K562 (cell line): ENCODE data around the gene NEDD4L. TPM values are rescaled to one million over a fixed set of nuclear protein-coding genes. Genes with fewer than 3 reads are reported as not detected.

ENCODE experiments used
- ATAC-seq: fragments of 200-7000 bp; cut with Tn5 transposase; 3 replicates; pipeline ENCODE4 v1.9.1; 2020; ENCODE audit warnings: moderate library complexity
- BruUV-seq: library from RNA; stranded (reverse); fragments of 400-500 nt; replicated peaks from 2 replicates; lab custom pipeline; 2021; lab: Mats Ljungman, UMichigan
- CTCF ChIA-PET: fragments of 300-600 bp; formaldehyde crosslinking; extraction: SDS; loops from one replicate; lab custom pipeline; 2021; ENCODE audit warnings: low intra/inter-chr PET ratio; lab: Yijun Ruan, JAX
- POLR2A ChIA-PET: fragments of 300-600, 350-650 bp; sonication (Branson Sonifier 250); formaldehyde crosslinking; extraction: SDS; loops from one replicate; lab custom pipeline; 2021; ENCODE audit warnings: antibody characterized with exemption, inconsistent platforms; lab: Yijun Ruan, JAX
- DNase-seq, 4 experiments: peaks; one replicate each; pipeline versions ENCODE4 v3.0.0 to v3.0.0-alpha.2; 2011 to 2018; ENCODE audit warnings: low spot score in 3 of 4, mixed read lengths in 3 of 4; ENCODE audit errors: extremely low read depth in 1 of 4
- FAIRE-seq: peaks from 2 replicates; lab custom pipeline; 2011; peaks lifted over from hg19 to GRCh38; lab: Jason Lieb, UNC
- H2AFZ ChIP-seq: 2 replicates; pipeline ENCODE4 v1.6.0; 2011; ENCODE audit warnings: low read depth, low read length, control low read depth, inconsistent platforms
- H3K27ac ChIP-seq: fragments of 200-600 bp; 3 replicates; pipeline ENCODE4 v1.8.0; 2011; ENCODE audit warnings: low read depth, mild to moderate bottlenecking, control low read depth, inconsistent platforms, low read length, moderate library complexity, mixed read lengths; ENCODE audit errors: extremely low read depth
- H3K27me3 ChIP-seq, 2 experiments: fragments of 300-600 bp in 1 of 2; 2 replicates in 1 of 2; 3 replicates in 1 of 2; pipeline versions ENCODE4 v1.6.0 to v1.8.0; 2011; ENCODE audit warnings: inconsistent platforms in 2 of 2, low read length in 2 of 2, mild to moderate bottlenecking in 1 of 2, mixed read lengths in 1 of 2, moderate library complexity in 1 of 2; ENCODE audit not compliant: control insufficient read depth in 2 of 2, insufficient read depth in 2 of 2
- H3K36me3 ChIP-seq: fragments of 300-600 bp; 3 replicates; pipeline ENCODE4 v1.8.0; 2011; ENCODE audit warnings: mild to moderate bottlenecking, low read length, inconsistent platforms; ENCODE audit not compliant: control insufficient read depth, insufficient read depth
- H3K4me1 ChIP-seq, 2 experiments: fragments of 200-600 bp in 1 of 2; replicated peaks in 1 of 2; 2 replicates in 1 of 2; 3 replicates in 1 of 2; pipeline versions ENCODE4 v1.5.1 to v1.8.0; 2011; ENCODE audit warnings: inconsistent platforms in 2 of 2, low read length in 2 of 2, mild to moderate bottlenecking in 1 of 2, mixed read lengths in 1 of 2, moderate library complexity in 1 of 2; ENCODE audit not compliant: control insufficient read depth in 2 of 2, insufficient read depth in 2 of 2
- H3K4me2 ChIP-seq: 2 replicates; pipeline ENCODE4 v1.6.1; 2011; ENCODE audit warnings: low read length, control low read depth, inconsistent platforms, mixed read lengths; ENCODE audit not compliant: insufficient read depth
- H3K4me3 ChIP-seq: fragments of 200-600 bp; sonication (generic), shearing (Covaris generic); 2 replicates; pipeline ENCODE4 v1.5.1; 2016; ENCODE audit warnings: control low read depth, inconsistent platforms
- H3K79me2 ChIP-seq: fragments of 200-600 bp; 3 replicates; pipeline ENCODE4 v1.8.0; 2011; ENCODE audit warnings: low read length, inconsistent platforms; ENCODE audit not compliant: control insufficient read depth, insufficient read depth
- H3K9ac ChIP-seq, 2 experiments: 2 replicates each; pipeline versions ENCODE4 v1.6.0 to v1.6.1; 2011; ENCODE audit warnings: low read depth in 2 of 2, low read length in 2 of 2, control low read depth in 1 of 2, inconsistent platforms in 1 of 2, mild to moderate bottlenecking in 1 of 2, mixed read lengths in 1 of 2; ENCODE audit not compliant: insufficient read depth in 1 of 2
- H3K9me1 ChIP-seq: one replicate; pipeline ENCODE4 v1.6.0; 2011; ENCODE audit warnings: inconsistent platforms, mild to moderate bottlenecking, low read length, moderate library complexity; ENCODE audit not compliant: control insufficient read depth, insufficient read depth
- H3K9me3 ChIP-seq: replicated peaks from 2 replicates; pipeline ENCODE4 v1.5.1; 2011; ENCODE audit warnings: low read depth, low read length, inconsistent platforms; ENCODE audit not compliant: control insufficient read depth, insufficient read depth
- H4K20me1 ChIP-seq: replicated peaks from 2 replicates; pipeline ENCODE4 v1.6.1; 2011; ENCODE audit warnings: low read length, inconsistent platforms, mixed read lengths; ENCODE audit not compliant: control insufficient read depth, insufficient read depth
- CSDE1 ChIP-seq, 2 experiments: fragments of 450-650 bp; IDR thresholded peaks; 2 replicates each; pipeline ENCODE4 v1.6.1; 2016; ENCODE audit warnings: mild to moderate bottlenecking in 1 of 2
- CXXC5 ChIP-seq: fragments of 250-450 bp; sonication (Bioruptor Pico); IDR thresholded peaks from 2 replicates; pipeline ENCODE4 v1.8.0; 2022; ENCODE audit warnings: inconsistent platforms, mild to moderate bottlenecking, moderate library complexity
- FOXA1 ChIP-seq: fragments of 450-650 bp; IDR thresholded peaks from 2 replicates; pipeline ENCODE4 v1.6.1; 2016; ENCODE audit warnings: mild to moderate bottlenecking, borderline replicate concordance
- GATA2 ChIP-seq: sonication (generic); formaldehyde crosslinking; IDR thresholded peaks from 2 replicates; pipeline ENCODE4 v1.4.0; 2020; ENCODE audit warnings: mild to moderate bottlenecking, missing genetic modification reagents
- SREBF1 ChIP-seq: fragments of 150-350 bp; IDR thresholded peaks from 2 replicates; pipeline ENCODE4 v1.6.1; 2014; ENCODE audit warnings: antibody characterized with exemption, low read depth, low read length, borderline replicate concordance
- SRF ChIP-seq, 2 experiments: fragments of 250-450, 450-650 bp in 1 of 2; sonication (Bioruptor Pico) in 1 of 2; sonication (generic) in 1 of 2; formaldehyde crosslinking; IDR thresholded peaks; 2 replicates each; pipeline versions ENCODE4 v1.5.0 to v1.5.1; 2020 to 2022; ENCODE audit warnings: mild to moderate bottlenecking in 1 of 2, missing genetic modification reagents in 1 of 2
- ZBTB17 ChIP-seq: fragments of 450-650 bp; formaldehyde crosslinking; IDR thresholded peaks from 2 replicates; pipeline ENCODE4 v1.4.0; 2020; ENCODE audit warnings: mild to moderate bottlenecking
- ZMIZ1 ChIP-seq, 2 experiments: fragments of 150-350 bp in 1 of 2; IDR thresholded peaks; 2 replicates each; pipeline ENCODE4 v1.6.1; 2012 to 2016; ENCODE audit warnings: low read depth in 2 of 2, low read length in 2 of 2, mild to moderate bottlenecking in 1 of 2, moderate library complexity in 1 of 2
- ZNF280B ChIP-seq: fragments of 250-450 bp; sonication (Bioruptor Pico); IDR thresholded peaks from 2 replicates; pipeline ENCODE4 v1.5.1; 2021; ENCODE audit warnings: mild to moderate bottlenecking
- WGBS: fragments of 100-300 bp; shearing (Covaris generic); methylation state at CpG from one replicate; pipeline ENCODE4 v1.1.6; 2016; ENCODE audit warnings: low coverage, mixed read lengths; ENCODE audit not compliant: insufficient coverage; ENCODE audit errors: missing lambda C conversion rate; 5-methylcytosine and 5-hydroxymethylcytosine counted together
- in situ Hi-C: fragments of 300-500 bp; cut with MboI; formaldehyde crosslinking; loops from 4 replicates; pipeline ENCODE4 v1.15.0; 2018; ENCODE audit warnings: inconsistent platforms, mixed read lengths
- intact Hi-C: fragments of 100-400 bp; cut with micrococcal nuclease; formaldehyde crosslinking; loops from 2 replicates; pipeline ENCODE4 v1.14.2; 2022
- polyA plus RNA-seq, 8 experiments: library from polyadenylated mRNA; depleted of rRNA in 4 of 8; stranded (reverse) in 5 of 8; unstranded in 3 of 8; fragments of >200 nt; fragmentation: Nextera tagmentation in 2 of 8; fragmentation: Illumina TruSeq in 1 of 8; extraction: Ambion mirVana in 2 of 8; extraction: Trizol in 1 of 8; gene quantifications; 2 replicates each; pipeline versions ENCODE4 v1.2.1 to v1.2.3, GENCODE V29; 2011 to 2014; ENCODE audit warnings: inconsistent platforms in 1 of 8, missing spikeins in 1 of 8
- total RNA-seq, 7 experiments: library from RNA; depleted of rRNA in 6 of 7; stranded (reverse); fragments of >200 nt in 6 of 7; fragmentation: Illumina TruSeq in 2 of 7; extraction: Trizol in 2 of 7; gene quantifications; 2 replicates each; pipeline versions ENCODE4 v1.2.1 to v1.2.3, GENCODE V29; 2011 to 2021; ENCODE audit warnings: low replicate concordance in 1 of 7
- TF ChIP-seq, protein P1 (sequence below): fragments of 450-650 bp; formaldehyde crosslinking; IDR thresholded peaks from 2 replicates; pipeline ENCODE4 v1.4.0; 2022; ENCODE audit warnings: missing genetic modification characterization
- TF ChIP-seq, protein P2 (sequence below): sonication (generic); formaldehyde crosslinking; IDR thresholded peaks from 2 replicates; pipeline ENCODE4 v1.8.0; 2022; ENCODE audit warnings: missing genetic modification reagents, mild to moderate bottlenecking, moderate library complexity, borderline replicate concordance

Gene NEDD4L
- total and polyA plus RNA-seq, 9 of the 15 experiments (the other 6 are each of a cell fraction or from before 2014, with no cell fraction given): 8.1 to 33.4 (median 19.9) TPM

DNA sequence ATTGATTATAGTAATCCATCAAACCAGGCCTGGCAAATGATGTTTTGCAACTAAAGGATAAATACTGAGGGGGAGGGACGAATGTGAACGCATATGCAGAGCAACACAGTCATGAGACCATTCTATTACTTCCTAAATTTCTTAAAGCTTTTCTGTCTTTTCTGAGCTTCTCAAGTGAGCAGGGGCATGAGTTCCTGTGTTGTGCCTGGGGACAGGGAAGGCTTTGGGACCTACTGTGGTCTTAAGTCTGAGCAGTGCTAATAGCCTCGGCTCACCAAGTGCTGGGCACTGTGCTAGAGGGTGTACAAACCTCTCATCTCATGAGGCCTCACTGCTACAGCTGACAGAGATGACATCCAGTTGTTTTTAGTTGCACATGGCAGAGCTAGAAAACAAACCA lies 182.4 kb downstream of the NEDD4L start:
- in situ Hi-C loops: no loop called here
- Histone ChIP-seq H3K4me2 (no peak overlapping the region), H4K20me1 (no peaks in the 10 kb centered on the region; the same call in 1 of the 2 replicates), H2AFZ (no peak overlapping the region), H3K4me1 (peaks cover 6 to 16% of the 10 kb centered on the region in 2 experiments; a peak in 4 of 5 replicates), H3K27ac (no peak overlapping the region), H3K9me1 (no peaks in the 10 kb centered on the region), H3K9ac (no peak overlapping the region), H3K36me3 (peaks cover 3% of the 10 kb centered on the region; the same call in 1 of the 3 replicates), H3K27me3 (no peaks in the 10 kb centered on the region), H3K4me3 (no peak overlapping the region), H3K9me3 (no peaks in the 10 kb centered on the region), H3K79me2 (peaks cover 46% of the 10 kb centered on the region)
- no TSS peak for BruUV-seq
- intact Hi-C loops: no loop called here
- ATAC-seq: no peak
- POLR2A ChIA-PET: no interaction called here
- CTCF ChIA-PET: no interaction called here
- no peak for DNase-seq
- WGBS: 66% methylated on average over 3 of the region's 3 CpGs
- TF ChIP-seq SREBF1 (no peak), ZMIZ1 (IDR thresholded peaks at IDR 0.05; ENCODE audit: low read depth in 2 of 2, low read length in 2 of 2) (no peak), ZNF280B (CRISPR knock-in tag) (no peak), CSDE1 (IDR thresholded peaks at IDR 0.05) (no peak), GATA2 (CRISPR knock-in tag) (no peak), ZBTB17 (no peak), CXXC5 (CRISPR knock-in tag) (no peak), FOXA1 (no peak), SRF (CRISPR knock-in tag; IDR thresholded peaks at IDR 0.05) (no peak)
- TF ChIP-seq, protein P1, sequence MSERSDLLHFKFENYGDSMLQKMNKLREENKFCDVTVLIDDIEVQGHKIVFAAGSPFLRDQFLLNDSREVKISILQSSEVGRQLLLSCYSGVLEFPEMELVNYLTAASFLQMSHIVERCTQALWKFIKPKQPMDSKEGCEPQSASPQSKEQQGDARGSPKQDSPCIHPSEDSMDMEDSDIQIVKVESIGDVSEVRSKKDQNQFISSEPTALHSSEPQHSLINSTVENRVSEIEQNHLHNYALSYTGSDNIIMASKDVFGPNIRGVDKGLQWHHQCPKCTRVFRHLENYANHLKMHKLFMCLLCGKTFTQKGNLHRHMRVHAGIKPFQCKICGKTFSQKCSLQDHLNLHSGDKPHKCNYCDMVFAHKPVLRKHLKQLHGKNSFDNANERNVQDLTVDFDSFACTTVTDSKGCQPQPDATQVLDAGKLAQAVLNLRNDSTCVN (CRISPR knock-in tag): no peak
- TF ChIP-seq, protein P2, sequence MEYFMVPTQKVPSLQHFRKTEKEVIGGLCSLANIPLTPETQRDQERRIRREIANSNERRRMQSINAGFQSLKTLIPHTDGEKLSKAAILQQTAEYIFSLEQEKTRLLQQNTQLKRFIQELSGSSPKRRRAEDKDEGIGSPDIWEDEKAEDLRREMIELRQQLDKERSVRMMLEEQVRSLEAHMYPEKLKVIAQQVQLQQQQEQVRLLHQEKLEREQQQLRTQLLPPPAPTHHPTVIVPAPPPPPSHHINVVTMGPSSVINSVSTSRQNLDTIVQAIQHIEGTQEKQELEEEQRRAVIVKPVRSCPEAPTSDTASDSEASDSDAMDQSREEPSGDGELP: no peak
- FAIRE-seq: no peak
